Measurements from ENCODE around the gene HAPLN1.
"Not testable (repeated sequence)": the region's sequence is repeated elsewhere in the genome, so short reads cannot be mapped to it uniquely, and the experiment has no call there.

Gene HAPLN1

DNA sequence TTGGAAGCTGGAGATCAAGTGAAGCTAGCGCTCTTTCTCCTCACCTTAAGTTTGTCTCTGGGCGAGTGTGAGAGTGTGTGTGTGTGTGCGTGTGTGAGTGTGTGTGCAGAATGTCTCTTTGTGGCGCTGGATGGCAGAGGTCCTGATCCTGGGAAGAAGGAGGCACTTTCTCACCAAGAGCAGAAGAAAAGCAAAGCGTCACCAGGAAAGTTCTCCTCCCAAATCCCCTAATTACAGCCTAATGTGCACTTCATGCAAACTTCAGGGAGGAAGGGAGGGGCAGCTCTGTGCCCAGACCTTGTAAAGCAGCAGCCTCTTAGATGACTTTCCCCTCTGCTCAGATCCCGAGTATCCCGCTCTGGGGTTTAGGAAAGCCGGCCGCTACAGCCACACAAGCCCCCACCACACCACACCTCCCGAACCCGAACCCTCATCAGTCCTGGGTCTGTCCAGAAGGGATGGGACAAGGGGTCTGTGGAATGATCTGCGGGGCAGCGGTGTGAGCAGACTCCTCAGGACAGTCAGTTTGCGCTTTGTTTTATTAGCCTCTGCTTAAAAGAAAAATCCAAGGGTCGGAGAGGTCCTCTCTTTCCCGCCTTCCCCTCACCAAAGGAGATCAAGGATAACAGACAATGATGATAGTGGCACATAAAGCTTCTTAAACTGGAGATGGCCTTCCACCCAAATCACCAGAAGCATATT is at the start of gene HAPLN1:
Gene HAPLN1 (minus strand): TSS at position 20 of the 702 bp plus-strand sequence. CDS start 47,332 bp downstream, outside the sequence.
- no peak for DNase-seq (ENCODE audit: low read depth)

DNA sequence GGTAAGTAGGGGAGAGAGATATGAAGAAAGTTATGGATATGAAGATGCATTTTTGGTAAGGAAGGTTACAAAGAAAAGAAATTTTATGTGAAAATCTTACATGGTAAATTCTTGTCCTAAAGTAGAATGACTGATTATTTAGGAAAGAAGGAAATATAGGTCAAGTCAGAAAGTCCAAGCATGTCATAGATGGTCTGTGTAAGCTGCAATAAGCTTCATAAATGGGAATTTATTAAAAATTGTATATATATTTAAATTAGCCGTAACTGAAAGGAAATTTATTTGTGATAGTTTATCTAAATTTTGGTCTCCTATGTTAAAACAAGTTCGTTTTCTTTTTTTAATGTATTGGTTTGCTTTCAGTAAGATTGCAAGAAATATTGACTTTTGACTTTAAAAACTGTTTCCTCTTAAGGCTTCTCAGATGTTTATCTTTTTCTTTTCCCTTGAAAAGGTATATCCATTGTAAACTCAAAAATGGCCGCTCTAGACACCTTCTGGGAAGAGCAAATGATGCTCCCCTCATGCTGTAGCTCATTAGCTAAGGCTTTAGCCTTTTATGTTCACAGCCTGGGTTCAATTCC is 46.8 kb upstream of the HAPLN1 start:
- DNase-seq (ENCODE audit: low read depth): no peak

DNA sequence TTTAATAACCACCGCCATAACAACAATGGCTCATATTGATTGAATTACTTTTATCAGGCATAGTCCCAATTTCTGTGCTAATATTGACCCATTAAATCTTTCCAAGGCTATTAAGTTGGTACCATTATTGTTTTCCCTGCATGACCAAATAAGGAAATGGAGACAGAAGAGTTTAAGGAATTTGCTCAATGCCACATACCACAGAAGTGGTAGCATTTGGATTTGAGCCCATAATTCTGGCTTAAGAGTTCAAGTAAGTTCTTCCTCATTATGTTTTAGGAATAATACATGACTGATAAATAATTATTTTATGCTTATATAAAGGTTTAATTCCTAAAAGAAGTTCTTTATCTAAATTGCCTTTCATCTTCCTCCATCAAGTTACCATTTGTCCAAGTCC is 43.4 kb upstream of the HAPLN1 start:
- DNase-seq (ENCODE audit: low read depth): no peak

- no peak for DNase-seq (ENCODE audit: low read depth)
Measured at GRCh38 chr5:83760579-83760978, 39.9 kb upstream of the HAPLN1 start.

- DNase-seq (ENCODE audit: low read depth): no peak
Measured at GRCh38 chr5:83752700-83753099, 32.0 kb upstream of the HAPLN1 start.

DNA sequence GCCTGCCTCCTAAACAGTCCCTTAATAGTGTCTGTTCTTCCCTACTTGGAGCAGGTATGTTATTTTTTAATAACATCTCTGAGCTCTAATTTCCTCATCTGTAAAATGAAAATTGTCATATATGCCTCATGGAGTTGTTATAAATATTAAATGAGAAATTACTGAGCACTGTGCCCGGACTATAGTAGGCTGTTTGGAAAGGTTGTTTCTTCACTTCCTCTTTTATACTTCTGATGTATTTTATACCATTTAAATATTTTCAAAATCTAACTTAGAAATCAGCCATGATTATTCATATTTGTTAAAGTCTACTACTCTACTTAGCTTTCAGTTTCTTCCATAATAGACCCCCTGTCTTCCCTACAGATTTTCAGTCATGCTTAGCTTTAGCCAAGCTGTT is 30.5 kb upstream of the HAPLN1 start:
- DNase-seq (ENCODE audit: low read depth): no peak

- DNase-seq (ENCODE audit: low read depth): no peak
Measured at GRCh38 chr5:83750749-83751148, 30.1 kb upstream of the HAPLN1 start.

- DNase-seq (ENCODE audit: low read depth): no peak
Measured at GRCh38 chr5:83745816-83746215, 25.2 kb upstream of the HAPLN1 start.

DNA sequence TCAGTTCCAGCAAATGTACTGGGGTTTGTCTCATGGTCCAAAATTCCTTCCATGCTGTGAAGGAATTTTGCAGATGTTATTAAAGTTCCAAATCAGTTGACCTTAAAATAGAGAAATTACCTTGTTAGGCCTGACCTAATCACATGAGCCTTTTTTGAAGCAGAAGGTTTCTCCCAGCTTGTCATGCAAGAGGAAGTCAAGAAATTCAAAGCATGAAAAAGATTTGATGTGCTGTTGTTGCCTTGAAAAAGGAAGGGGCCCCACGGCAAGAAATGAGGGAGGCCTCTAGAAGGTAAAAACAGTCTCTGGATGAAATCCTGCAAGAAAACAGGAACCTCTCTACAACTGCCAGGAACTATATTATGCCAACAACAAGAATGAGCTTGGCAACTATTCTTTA is 24.2 kb upstream of the HAPLN1 start:
- DNase-seq (ENCODE audit: low read depth): no peak

DNA sequence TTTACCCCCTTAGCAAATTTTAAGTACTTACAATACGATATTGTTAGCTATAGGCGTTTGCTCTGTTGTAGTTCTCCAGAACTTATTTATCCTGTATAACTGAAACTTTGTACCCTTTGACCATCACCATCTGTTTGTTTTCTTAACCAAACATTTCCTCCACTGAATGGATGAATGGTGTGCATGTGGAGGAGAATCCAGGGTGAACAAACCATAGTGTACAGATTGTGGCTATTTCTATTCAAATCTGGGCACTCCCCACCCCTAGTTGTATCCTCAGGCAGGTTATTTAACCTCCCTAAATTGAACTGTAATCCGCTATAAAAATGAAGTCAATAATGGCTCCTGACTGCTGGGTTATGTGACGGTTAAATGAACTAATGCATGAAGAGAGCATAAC is 21.4 kb upstream of the HAPLN1 start:
- DNase-seq (ENCODE audit: low read depth): no peak

- DNase-seq (ENCODE audit: low read depth): no peak
Measured at GRCh38 chr5:83741571-83741970, 20.9 kb upstream of the HAPLN1 start.

- no peak for DNase-seq (ENCODE audit: low read depth)
Measured at GRCh38 chr5:83740741-83741140, 20.1 kb upstream of the HAPLN1 start.

DNA sequence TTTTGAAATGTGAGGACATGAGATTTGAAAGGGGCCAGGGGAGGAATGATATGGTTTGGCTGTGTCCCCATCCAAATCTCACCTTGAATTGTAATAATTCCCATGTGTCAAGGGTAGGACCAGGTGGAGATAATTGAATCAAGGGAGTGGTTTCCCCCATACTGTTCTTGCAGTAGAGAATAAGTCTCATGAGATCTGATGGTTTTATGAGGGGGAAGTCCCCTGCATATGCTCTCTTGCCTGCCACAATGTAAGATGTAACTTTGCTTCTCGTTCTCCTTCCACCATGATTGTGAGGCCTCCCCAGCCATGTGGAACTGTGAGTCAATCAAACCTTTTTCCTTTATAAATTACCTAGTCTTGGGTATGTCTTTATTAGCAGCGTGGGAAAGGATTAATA is 15.5 kb upstream of the HAPLN1 start:
- DNase-seq (ENCODE audit: low read depth): not testable (repeated sequence)

DNA sequence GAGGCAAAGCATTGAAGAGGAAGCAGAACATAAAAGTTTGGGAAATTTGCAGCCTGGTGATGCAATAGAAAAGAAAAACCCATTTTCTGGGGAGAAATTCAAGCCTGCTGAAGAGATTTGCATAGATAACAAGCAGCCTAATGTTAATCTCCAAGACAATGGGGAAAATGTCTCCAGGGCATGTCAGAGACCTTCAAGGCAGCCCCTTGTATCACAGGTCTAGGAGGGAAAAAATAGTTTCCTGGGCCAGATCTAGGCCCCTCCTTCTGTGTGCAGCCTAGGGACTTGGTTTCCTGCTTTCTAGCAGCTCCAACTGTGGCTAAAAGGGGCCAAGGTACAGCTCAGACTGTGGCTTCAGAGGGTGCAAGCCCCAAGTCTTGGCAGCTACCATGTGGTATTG is 14.4 kb upstream of the HAPLN1 start:
- not testable (repeated sequence) for DNase-seq (ENCODE audit: low read depth)

DNA sequence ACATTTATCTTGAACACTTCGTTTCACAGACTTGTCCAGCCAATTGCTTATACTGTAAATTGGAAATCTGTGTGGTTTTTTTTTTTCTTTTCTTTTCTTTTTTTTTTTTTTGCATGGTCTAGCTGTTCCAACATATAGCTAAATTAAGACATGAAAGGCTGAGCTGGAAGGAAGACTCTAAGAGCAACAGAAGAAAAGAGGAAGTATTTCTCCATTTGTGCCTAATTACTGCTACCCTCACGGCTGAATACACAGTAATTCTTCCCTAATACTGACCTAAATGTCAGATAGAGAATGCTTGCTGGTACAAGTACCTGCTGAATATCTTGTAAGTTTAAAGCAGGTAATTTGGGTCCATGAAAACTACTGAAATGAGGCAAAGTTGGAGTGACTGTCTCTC is 11.0 kb upstream of the HAPLN1 start:
- no peak for DNase-seq (ENCODE audit: low read depth)

GRCh38 chr5:83729362-83729761 is 8.7 kb upstream of the HAPLN1 start:
- no peak for DNase-seq (ENCODE audit: low read depth)

DNA sequence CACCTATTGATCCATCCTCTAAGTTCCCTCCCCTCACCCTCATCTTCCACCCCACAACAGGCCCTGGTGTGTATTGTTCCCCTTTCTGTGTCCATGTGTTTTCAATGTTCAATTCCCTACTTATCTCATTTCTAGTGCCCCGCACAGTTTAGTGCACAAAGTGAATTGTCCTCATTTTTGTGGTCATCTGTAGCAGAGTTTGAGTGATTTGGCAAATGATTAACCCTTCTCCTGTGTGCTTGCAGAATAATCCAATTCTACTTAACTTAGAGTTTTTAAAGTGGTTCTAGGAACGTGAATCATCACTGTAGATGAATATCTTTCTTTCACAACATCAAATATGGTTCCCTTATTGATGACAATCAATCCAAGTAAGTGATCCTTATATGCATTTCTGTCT is 6.3 kb upstream of the HAPLN1 start:
- DNase-seq (ENCODE audit: low read depth): no peak

DNA sequence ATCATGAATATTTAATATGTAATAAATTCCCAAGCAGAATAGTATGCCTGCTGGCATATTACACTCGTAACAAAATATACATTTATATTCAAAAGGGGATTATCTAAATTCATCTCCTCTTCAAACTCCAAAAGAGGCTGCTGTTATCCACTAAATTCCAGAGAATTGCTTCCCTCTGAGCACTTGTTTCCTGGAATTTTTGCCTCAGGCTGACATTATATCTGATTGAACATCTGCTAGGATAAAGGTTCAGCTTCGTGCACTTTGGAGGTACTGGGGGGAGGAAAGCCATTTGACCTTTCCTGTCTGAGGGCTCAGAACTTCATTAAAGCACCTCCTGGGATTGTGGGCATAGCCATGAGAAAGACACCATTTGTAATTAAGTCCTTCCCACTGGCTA is 4.3 kb upstream of the HAPLN1 start:
- DNase-seq (ENCODE audit: low read depth): no peak

GRCh38 chr5:83724001-83724400 is 3.3 kb upstream of the HAPLN1 start:
- DNase-seq (ENCODE audit: low read depth): no peak

GRCh38 chr5:83723031-83723430 is 2.4 kb upstream of the HAPLN1 start:
- DNase-seq (ENCODE audit: low read depth): no peak

- DNase-seq (ENCODE audit: low read depth): no peak
Measured at GRCh38 chr5:83721953-83722901, 1.6 kb upstream of the HAPLN1 start.

DNA sequence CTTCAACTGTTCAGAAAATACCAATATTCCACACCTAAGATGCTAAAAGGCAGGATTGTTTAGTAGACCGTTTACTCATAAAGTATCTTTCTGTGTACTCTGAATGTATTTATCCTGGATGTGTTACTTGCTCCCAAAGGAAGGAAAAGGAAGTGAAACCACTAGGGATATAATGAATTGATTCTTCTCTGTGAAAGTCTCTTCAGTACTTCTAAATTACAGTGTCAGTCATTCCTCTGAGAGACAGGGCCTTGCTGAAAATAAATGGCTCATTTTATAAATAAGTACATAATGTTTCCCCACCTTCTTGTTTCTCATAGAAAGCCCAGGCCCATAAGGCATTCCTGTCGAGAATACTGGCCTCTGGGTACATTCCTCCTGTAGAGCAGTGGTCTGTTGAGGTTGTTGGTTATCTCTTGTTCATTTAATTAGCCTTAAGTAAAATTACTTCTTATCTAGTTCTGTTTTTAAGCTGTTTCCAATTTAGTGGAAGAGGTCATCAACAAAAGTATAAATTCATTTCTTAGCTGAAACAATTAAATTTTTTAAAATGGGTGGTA is 1.6 kb downstream of the HAPLN1 start:
- DNase-seq (ENCODE audit: low read depth): no peak

Measured in activated T-cell treated with anti-CD3 and anti-CD28 coated beads for 1 hour (primary cell).